Measurements from ENCODE around the gene MROH2A.

Gene MROH2A

GRCh38 chr2:233840520-233840919, 62.4 kb downstream of the MROH2A start:
- DNase-seq, result no peak

GRCh38 chr2:233841183-233841582, 63.1 kb downstream of the MROH2A start:
- DNase-seq, result no peak

GRCh38 chr2:233844064-233844807, 66.1 kb downstream of the MROH2A start:
- no peak for DNase-seq

- DNase-seq, result no peak
These were observed 66.7 kb downstream of the MROH2A start for GRCh38 chr2:233844836-233845235.

- DNase-seq, result no peak
These were observed 67.4 kb downstream of the MROH2A start for GRCh38 chr2:233845301-233846060.

- no peak for DNase-seq
These were observed 68.5 kb downstream of the MROH2A start for GRCh38 chr2:233846387-233847247.

GRCh38 chr2:233847248-233847898, 69.2 kb downstream of the MROH2A start:
- no peak for DNase-seq

GRCh38 chr2:233848276-233848675, 70.1 kb downstream of the MROH2A start:
- DNase-seq, result no peak

GRCh38 chr2:233849607-233850271, 71.6 kb downstream of the MROH2A start:
- no peak for DNase-seq

GRCh38 chr2:233850745-233851144, 72.6 kb downstream of the MROH2A start:
- no peak for DNase-seq

GRCh38 chr2:233851169-233851568, 73.0 kb downstream of the MROH2A start:
- no peak for DNase-seq

GRCh38 chr2:233852056-233852455, 73.9 kb downstream of the MROH2A start:
- DNase-seq, result no peak

GRCh38 chr2:233853353-233853752, 75.2 kb downstream of the MROH2A start:
- no peak for DNase-seq

GRCh38 chr2:233853883-233854240, 75.7 kb downstream of the MROH2A start:
- no peak for DNase-seq

GRCh38 chr2:233854241-233854981, 76.3 kb downstream of the MROH2A start, which contains the start of gene HJURP:
Gene HJURP (minus strand): TSS chr2:233854535. CDS start chr2:233854500, 35 bp downstream.
- peak; percentile 92 for DNase-seq

GRCh38 chr2:233855345-233855744, 77.2 kb downstream of the MROH2A start:
- DNase-seq, result no peak

- DNase-seq, result no peak
These were observed 78.1 kb downstream of the MROH2A start for GRCh38 chr2:233856184-233856583.

- no peak for DNase-seq
These were observed 79.5 kb downstream of the MROH2A start for GRCh38 chr2:233857511-233858141.

GRCh38 chr2:233858331-233858730, 80.2 kb downstream of the MROH2A start:
- DNase-seq, result no peak

GRCh38 chr2:233862261-233862768, 84.2 kb downstream of the MROH2A start:
- no peak for DNase-seq

GRCh38 chr2:233865838-233866237, 87.7 kb downstream of the MROH2A start:
- DNase-seq, result no peak
